Measurements from ENCODE around the gene TERB1. TPM values are rescaled to one million over a fixed set of nuclear protein-coding genes. Genes with fewer than 3 reads are reported as not detected.

Gene TERB1
- polyA plus RNA-seq, 1 of the 3 experiments (the other 2 are of a cell fraction) = 0.08 TPM

DNA sequence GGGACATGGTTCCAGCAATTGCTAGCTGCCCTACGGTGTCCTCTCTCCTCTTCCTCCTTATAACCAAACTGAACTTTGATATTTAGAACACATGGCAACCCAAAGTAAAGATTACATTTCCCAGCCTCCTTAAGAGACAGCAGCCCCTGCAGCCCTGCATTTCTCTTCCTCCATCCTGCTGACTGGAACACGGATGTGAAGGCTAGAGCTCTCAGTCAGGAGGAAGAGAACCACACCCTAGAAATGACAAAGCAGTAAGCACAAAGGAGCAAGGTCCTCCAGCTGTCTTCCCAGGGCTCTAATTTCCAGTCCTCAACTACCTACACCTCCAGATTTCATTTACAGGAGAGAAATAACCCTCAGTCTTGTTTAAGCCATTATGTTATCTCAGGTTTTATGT is 60.9 kb downstream of the TERB1 start:
- H2AFZ ChIP-seq (ENCODE audit: low read depth) = no peak overlapping the region
- H3K4me1 ChIP-seq (ENCODE audit: control insufficient read depth in 1 of 2, insufficient read depth in 2 of 2, low read depth in 1 of 2, low read length in 1 of 2) = peaks cover 10 to 15% of the 10 kb centered on the region in 2 experiments; a peak in 3 of 4 replicates
- H4K20me1 ChIP-seq (ENCODE audit: insufficient read depth) = peaks cover 75% of the 10 kb centered on the region
- peak overlapping the region; percentile 3 to 75; a peak in 2 of 4 replicates for H3K27ac ChIP-seq (ENCODE audit: low read depth in 2 of 2, low read length in 1 of 2)
- no peak overlapping the region; the same call in 1 of the 2 replicates for H3K9ac ChIP-seq
- no peak for DNase-seq
- H3K4me3 ChIP-seq (ENCODE audit: low read depth in 2 of 2, low read length in 1 of 2) = no peak overlapping the region
- ChIA-PET POLR2A (no interaction called here), CTCF (interaction anchor here (0.7 to 7.4 kb wide), 23 partner anchors 8 to 133 kb away, joined by 3 to 68 read pairs (median 4); partner anchors contain the start of genes DYNC1LI2 and NAE1)
- peaks cover 87% of the 10 kb centered on the region for H3K79me2 ChIP-seq (ENCODE audit: insufficient read depth)
- no peak for TF ChIP-seq FOXM1 (IDR thresholded peaks at IDR 0.05; ENCODE audit: low read depth)
- TF ChIP-seq, protein P1, sequence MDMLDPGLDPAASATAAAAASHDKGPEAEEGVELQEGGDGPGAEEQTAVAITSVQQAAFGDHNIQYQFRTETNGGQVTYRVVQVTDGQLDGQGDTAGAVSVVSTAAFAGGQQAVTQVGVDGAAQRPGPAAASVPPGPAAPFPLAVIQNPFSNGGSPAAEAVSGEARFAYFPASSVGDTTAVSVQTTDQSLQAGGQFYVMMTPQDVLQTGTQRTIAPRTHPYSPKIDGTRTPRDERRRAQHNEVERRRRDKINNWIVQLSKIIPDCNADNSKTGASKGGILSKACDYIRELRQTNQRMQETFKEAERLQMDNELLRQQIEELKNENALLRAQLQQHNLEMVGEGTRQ (IDR thresholded peaks at IDR 0.05; ENCODE audit: borderline replicate concordance, low read depth, low read length) = no peak
- no peak for TF ChIP-seq IRF3 (IDR thresholded peaks at IDR 0.05; ENCODE audit: low read depth, low read length)
- TF ChIP-seq RXRA (IDR thresholded peaks at IDR 0.05; ENCODE audit: borderline replicate concordance, low read depth) = no peak
- TF ChIP-seq GABPA (IDR thresholded peaks at IDR 0.05; ENCODE audit: low read depth) = no peak
- no peak for TF ChIP-seq TCF12 (IDR thresholded peaks at IDR 0.05)
- TF ChIP-seq NFIC (IDR thresholded peaks at IDR 0.05; ENCODE audit: borderline replicate concordance) = no peak
- TF ChIP-seq, protein P2, sequence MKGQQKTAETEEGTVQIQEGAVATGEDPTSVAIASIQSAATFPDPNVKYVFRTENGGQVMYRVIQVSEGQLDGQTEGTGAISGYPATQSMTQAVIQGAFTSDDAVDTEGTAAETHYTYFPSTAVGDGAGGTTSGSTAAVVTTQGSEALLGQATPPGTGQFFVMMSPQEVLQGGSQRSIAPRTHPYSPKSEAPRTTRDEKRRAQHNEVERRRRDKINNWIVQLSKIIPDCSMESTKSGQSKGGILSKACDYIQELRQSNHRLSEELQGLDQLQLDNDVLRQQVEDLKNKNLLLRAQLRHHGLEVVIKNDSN (IDR thresholded peaks at IDR 0.05; ENCODE audit: borderline replicate concordance, low read depth) = no peak
- no peak for TF ChIP-seq NRF1 (IDR thresholded peaks at IDR 0.05; ENCODE audit: low read depth, low read length)
- no peak for TF ChIP-seq CHD2 (IDR thresholded peaks at IDR 0.05; ENCODE audit: low read length, partially characterized antibody)
- TF ChIP-seq FOXJ3 (CRISPR knock-in tag; IDR thresholded peaks at IDR 0.05) = no peak
- TF ChIP-seq SMC3 (IDR thresholded peaks at IDR 0.05; ENCODE audit: low read depth, low read length) = no peak
- TF ChIP-seq MXI1 (IDR thresholded peaks at IDR 0.05; ENCODE audit: low read depth, low read length) = no peak
- no peak for TF ChIP-seq YY1 (IDR thresholded peaks at IDR 0.05; ENCODE audit: low read depth)
- no peak for TF ChIP-seq REST (IDR thresholded peaks at IDR 0.05; ENCODE audit: low read depth, low read length)
- no peak for TF ChIP-seq SIN3A (IDR thresholded peaks at IDR 0.05; ENCODE audit: borderline replicate concordance, low read depth, low read length)
- TF ChIP-seq EP300 (IDR thresholded peaks at IDR 0.05; ENCODE audit: borderline replicate concordance in 1 of 2, low read depth in 1 of 2, low read length in 1 of 2) = no peak
- no peak for TF ChIP-seq POLR2AphosphoS5 (IDR thresholded peaks at IDR 0.05; ENCODE audit: low read depth, low read length)
- no peaks in the 10 kb centered on the region for H3K27me3 ChIP-seq (ENCODE audit: insufficient read depth)
- H3K4me2 ChIP-seq = 0 out of 2 replicates have a peak overlapping the region, but pooled peaks have one; percentile 39
- WGBS (ENCODE audit: low lambda C conversion rate) = 81% methylated on average over 2 of the region's 2 CpGs
- H3K9me2 ChIP-seq = no peaks in the 10 kb centered on the region
- H3K36me3 ChIP-seq (replicated peaks in 1 of 2; ENCODE audit: control insufficient read depth in 1 of 2, insufficient read depth in 2 of 2, low read length in 1 of 2) = peaks cover 47 to 68% of the 10 kb centered on the region in 2 experiments
- H3K9me3 ChIP-seq = no peaks in the 10 kb centered on the region
- H3F3A ChIP-seq (replicated peaks; ENCODE audit: insufficient read depth) = peaks cover 29% of the 10 kb centered on the region
